Stimulated activated CD8-positive, alpha-beta memory T cell treated with anti-CD3 and anti-CD28 coated beads, Interleukin-2, amount 100 ng/mL, for 1 hour (primary cell): Measurements from ENCODE around the gene AZIN2.
"Not testable (repeated sequence)": the region's sequence is repeated elsewhere in the genome, so short reads cannot be mapped to it uniquely, and the experiment has no call there.

Experiments
- DNase-seq, 2 donors: peaks; one replicate each; pipeline ENCODE4 v3.0.0-alpha.2; 2020; ENCODE audit warnings: low read depth in 2 of 2

The AZIN2 gene

GRCh38 chr1:33094971-33095604, 14.1 kb downstream of the AZIN2 start:
- DNase-seq: no peak

GRCh38 chr1:33096363-33097005, 15.5 kb downstream of the AZIN2 start:
- DNase-seq: no peak

- DNase-seq: no peak
These were observed 16.2 kb downstream of the AZIN2 start for GRCh38 chr1:33097137-33097611.

GRCh38 chr1:33097762-33098161, 16.8 kb downstream of the AZIN2 start:
- DNase-seq: no peak

- no peak for DNase-seq
These were observed 17.4 kb downstream of the AZIN2 start for GRCh38 chr1:33098371-33098770.

- DNase-seq: peak; percentile 25 to 43
These were observed 18.6 kb downstream of the AZIN2 start for GRCh38 chr1:33099290-33100118.

- DNase-seq: not testable (repeated sequence)
These were observed 19.1 kb downstream of the AZIN2 start for GRCh38 chr1:33100119-33100415.

- no peak for DNase-seq
These were observed 29.5 kb downstream of the AZIN2 start for GRCh38 chr1:33110477-33110876.

- no peak for DNase-seq
These were observed 31.0 kb downstream of the AZIN2 start for GRCh38 chr1:33111965-33112364.

GRCh38 chr1:33117440-33118085, 36.6 kb downstream of the AZIN2 start:
- no peak for DNase-seq

- DNase-seq: no peak
These were observed 37.3 kb downstream of the AZIN2 start for GRCh38 chr1:33118274-33118673.

GRCh38 chr1:33119050-33119449, 38.1 kb downstream of the AZIN2 start:
- no peak for DNase-seq

GRCh38 chr1:33119532-33120217, 38.7 kb downstream of the AZIN2 start:
- DNase-seq: no peak

GRCh38 chr1:33120436-33121231, 39.7 kb downstream of the AZIN2 start:
- no peak for DNase-seq

- DNase-seq: no peak
These were observed 40.8 kb downstream of the AZIN2 start for GRCh38 chr1:33121728-33122127.

- DNase-seq: no peak
These were observed 41.7 kb downstream of the AZIN2 start for GRCh38 chr1:33122483-33123178.

GRCh38 chr1:33123266-33123665, 42.3 kb downstream of the AZIN2 start:
- no peak for DNase-seq

- not testable (repeated sequence) for DNase-seq
These were observed 43.7 kb downstream of the AZIN2 start for GRCh38 chr1:33124647-33125046.

- no peak for DNase-seq
These were observed 45.6 kb downstream of the AZIN2 start for GRCh38 chr1:33126411-33127000.
